ENCODE measurements around the gene SLC7A6.

Gene SLC7A6

DNA sequence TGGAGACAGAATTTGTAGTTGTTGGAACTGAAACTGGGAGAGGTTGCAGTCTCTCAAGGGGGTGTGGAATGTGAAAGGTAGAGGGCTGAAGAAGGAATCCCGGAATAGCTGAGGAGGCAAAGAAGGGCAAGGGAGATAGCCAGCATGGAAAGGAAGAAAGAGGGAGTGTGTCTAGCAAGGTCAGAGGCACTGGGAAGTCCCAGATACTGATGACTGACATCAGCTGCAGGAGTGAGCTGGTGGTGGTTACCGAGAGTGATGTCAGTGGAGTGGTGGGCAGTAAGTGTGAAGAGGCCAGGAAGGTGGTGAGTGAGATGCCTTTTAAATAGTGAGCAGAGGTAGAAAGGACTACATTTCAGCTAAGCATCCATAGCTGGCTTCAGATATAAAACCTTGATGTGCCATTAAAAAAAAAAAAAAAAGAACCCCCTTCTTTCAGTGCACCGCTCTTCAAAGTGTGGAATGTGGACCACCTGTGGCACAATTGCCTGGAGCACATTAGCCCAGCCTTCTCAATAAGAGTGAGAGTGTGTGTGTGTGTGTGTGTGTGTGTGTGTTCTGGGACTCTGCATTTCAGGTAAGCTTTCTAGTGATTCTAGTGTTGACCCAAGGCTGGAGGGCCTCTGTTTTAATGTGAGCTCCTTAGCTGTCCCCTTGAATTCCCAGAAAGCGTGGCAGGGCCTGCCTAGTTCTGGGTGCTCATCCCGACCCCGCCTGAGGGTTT lies 55.0 kb downstream of the SLC7A6 start:
- Mint-ChIP-seq H3K4me3 (peak overlapping the region; percentile 4), H3K4me1 (ENCODE audit: low read depth) (peaks cover 32% of the 10 kb centered on the region), H3K9me3 (ENCODE audit: low read depth) (no peaks in the 10 kb centered on the region), H3K27me3 (no peaks in the 10 kb centered on the region), H3K27ac (peak overlapping the region; percentile 83), H3K36me3 (peaks cover 6% of the 10 kb centered on the region)

DNA sequence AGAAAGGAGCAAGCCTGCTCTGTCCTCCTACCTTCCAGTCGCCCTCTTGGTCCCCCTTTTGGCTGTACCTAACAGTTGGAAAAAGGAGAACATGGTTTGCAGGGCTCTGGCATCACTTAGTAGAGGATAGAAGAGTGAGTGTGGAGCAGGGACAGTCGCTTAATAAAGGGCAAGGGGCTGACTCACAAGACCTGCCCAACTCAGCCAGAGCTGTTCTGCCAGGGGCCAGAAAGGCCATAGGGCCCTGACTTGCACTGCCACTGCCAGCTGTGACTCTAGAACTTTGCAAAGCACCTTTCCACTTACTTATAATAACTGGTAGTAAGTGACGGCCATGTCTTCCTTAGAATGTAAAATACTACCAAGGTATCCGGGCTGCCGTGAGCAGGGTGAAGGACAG lies 60.0 kb downstream of the SLC7A6 start:
- no peak overlapping the region for H3K4me3 Mint-ChIP-seq
- no peaks in the 10 kb centered on the region for H3K27me3 Mint-ChIP-seq

DNA sequence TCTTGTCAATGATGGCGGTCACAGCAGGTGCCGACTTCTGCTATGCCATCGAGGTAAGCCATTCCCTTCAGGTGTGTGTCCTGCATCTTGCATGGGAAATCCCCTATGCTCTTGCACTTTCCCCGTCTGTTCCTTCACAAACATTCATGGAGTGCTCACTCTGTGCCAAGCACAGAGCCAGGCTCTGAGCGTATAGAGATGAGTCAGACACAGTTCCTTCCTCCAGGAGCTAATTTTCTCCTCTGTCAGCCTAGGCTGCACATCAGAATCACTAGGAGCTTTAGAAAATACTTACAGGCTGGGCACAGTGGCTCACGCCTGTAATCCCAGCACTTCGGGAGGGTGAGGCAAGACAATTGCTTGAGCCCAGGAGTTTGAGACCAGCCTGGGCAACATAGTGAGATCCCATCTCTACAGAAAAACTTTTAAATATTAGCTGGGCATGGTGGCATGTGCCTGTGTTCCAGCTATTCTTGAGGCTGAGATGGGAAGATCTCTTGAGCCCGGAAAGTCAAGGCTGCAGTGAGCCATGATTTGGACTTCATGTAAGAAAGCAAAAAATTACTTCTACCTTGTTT lies 60.5 kb downstream of the SLC7A6 start:
- Mint-ChIP-seq H3K9me3 (ENCODE audit: low read depth) (no peaks in the 10 kb centered on the region), H3K36me3 (peaks cover 6% of the 10 kb centered on the region), H3K4me1 (ENCODE audit: low read depth) (peaks cover 14% of the 10 kb centered on the region), H3K4me3 (no peak overlapping the region), H3K27me3 (no peaks in the 10 kb centered on the region), H3K27ac (no peak overlapping the region)

More for the DNA sequence above, 60.0 kb downstream of the SLC7A6 start:
- Mint-ChIP-seq H3K36me3 (peaks cover 6% of the 10 kb centered on the region), H3K4me1 (ENCODE audit: low read depth) (peaks cover 18% of the 10 kb centered on the region), H3K27ac (no peak overlapping the region), H3K9me3 (ENCODE audit: low read depth) (no peaks in the 10 kb centered on the region)

DNA sequence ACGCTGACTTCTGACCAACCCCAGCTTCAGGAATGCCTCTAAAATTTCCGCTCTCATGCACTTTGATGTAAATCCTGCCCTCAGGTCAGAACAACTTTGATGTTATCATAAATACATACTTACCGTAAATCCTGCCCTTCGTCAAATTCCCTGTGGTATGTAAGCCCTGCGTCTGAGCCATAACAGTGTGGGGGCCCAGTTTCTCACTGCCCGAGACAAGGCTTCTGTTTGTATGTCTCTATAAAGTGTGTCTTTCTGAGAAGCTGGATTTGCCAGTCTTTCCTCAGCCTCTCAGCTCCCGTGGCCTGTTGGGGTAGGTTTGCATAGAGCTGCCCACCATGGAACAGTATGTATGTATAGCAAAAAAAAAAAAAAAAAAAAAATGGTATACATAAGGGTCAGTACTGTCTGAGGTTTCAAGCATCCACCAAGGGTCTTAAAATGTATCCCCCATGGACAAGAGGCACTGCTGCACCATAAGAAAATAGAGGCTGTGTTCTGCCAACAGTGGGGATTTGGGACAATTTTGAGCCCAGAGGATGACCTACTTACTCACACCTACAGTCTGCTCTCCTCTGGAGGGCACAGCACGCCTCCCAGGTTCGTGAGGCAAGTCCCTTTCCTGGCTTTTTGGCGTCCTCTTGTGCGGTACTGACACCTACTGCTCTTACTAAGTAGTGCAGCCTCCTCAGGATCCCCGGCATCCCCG lies 64.0 kb downstream of the SLC7A6 start:
- Mint-ChIP-seq H3K27me3 (no peaks in the 10 kb centered on the region), H3K27ac (no peak overlapping the region), H3K9me3 (ENCODE audit: low read depth) (no peaks in the 10 kb centered on the region), H3K4me3 (no peak overlapping the region), H3K4me1 (ENCODE audit: low read depth) (peaks cover 15% of the 10 kb centered on the region), H3K36me3 (peaks cover 11% of the 10 kb centered on the region)

DNA sequence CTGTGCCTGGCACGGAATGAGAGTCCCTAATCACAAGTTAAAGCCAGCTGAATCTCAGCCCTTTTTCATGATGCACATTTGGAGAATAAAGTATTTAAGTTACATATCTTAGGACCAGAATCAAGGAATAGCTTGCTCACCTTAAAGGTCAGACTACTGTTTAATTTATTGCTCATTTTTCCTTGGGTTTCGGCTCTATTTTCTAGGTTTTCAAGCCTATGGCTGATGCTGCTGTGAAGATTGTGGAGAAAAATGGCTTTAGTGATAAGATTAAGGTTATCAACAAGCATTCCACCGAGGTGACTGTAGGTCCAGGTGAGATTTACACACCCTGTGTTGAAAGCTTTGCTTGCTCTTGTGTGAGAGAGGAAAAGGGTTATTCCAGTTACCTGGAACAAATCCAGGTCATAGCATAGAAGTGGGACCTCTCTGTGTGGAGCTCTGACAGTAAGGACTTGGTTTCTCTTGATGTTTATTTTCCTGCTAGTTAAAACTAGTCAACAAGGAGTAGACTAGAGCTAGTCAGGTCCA lies 64.6 kb downstream of the SLC7A6 start:
- Mint-ChIP-seq H3K27me3 (no peaks in the 10 kb centered on the region), H3K27ac (no peak overlapping the region), H3K36me3 (peaks cover 11% of the 10 kb centered on the region)

DNA sequence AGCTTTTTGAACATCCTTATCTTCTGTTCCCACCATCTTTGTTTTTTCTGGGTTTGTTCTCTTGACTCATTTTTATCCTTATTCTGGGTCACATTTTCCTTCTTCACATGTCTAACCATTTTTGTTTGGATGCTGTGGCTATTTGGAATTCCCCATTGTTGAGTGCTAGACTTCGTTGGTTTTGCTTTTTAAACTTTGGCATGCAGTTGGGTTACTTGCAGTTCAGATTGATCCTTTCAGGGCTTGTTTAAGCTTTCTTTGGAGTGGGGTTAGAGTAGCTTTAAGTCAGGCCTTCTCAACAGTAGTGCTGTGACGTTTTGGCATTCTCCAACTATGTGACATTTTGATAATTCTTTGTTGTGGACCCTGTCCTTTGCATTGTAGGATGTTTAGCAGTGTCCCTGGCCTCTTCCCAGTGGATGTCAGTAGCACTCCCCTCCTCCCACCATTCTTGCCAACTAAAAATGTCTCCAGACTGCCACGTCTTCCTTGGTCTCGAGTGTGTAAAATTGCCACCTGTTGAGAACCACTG lies 67.6 kb downstream of the SLC7A6 start:
- H3K9me3 Mint-ChIP-seq (ENCODE audit: low read depth), result no peaks in the 10 kb centered on the region
- no peaks in the 10 kb centered on the region for H3K27me3 Mint-ChIP-seq
- no peak overlapping the region for H3K27ac Mint-ChIP-seq
- H3K4me1 Mint-ChIP-seq (ENCODE audit: low read depth), result peaks cover 15% of the 10 kb centered on the region
- H3K4me3 Mint-ChIP-seq, result no peak overlapping the region
- H3K36me3 Mint-ChIP-seq, result peaks cover 18% of the 10 kb centered on the region

More for the DNA sequence above, 64.6 kb downstream of the SLC7A6 start:
- H3K4me1 Mint-ChIP-seq (ENCODE audit: low read depth), result peaks cover 15% of the 10 kb centered on the region
- H3K9me3 Mint-ChIP-seq (ENCODE audit: low read depth), result no peaks in the 10 kb centered on the region
- H3K4me3 Mint-ChIP-seq, result no peak overlapping the region

DNA sequence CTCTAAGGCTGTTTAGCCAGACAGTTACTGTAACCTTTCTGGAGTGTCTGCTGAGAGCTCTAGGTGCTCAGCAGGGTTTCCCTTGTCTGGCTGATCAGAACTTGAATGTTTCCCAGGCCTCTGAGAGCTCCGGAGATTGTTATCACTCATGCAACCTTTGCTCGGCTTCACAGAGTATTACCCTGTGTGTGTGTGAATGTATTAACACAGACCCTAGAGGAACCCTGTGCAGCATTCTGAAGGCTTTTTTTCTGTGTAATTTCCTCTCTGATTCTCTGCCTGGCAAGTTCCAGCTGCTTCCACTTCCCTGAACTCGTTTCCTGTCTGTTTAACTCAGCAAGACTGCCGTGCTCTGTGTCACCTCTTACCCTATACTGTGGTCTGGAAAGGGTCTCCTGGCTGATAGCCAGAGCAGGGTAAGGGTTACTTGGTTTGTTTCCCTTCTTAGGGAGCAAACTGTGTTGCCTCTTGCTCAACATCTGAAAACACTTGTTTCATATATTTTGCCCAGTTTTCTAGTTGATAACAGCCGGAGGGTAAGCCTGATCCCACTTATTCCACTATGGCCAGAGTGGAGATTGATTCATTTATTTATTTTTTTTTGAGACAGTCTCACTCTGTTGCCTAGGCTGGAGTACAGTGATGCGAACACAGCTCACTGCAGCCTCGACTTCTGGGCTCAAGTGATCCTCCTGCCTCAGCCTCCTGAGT lies 68.2 kb downstream of the SLC7A6 start:
- Mint-ChIP-seq H3K4me1 (ENCODE audit: low read depth) (peaks cover 15% of the 10 kb centered on the region), H3K36me3 (peaks cover 19% of the 10 kb centered on the region), H3K9me3 (ENCODE audit: low read depth) (no peaks in the 10 kb centered on the region), H3K27ac (no peak overlapping the region), H3K27me3 (no peaks in the 10 kb centered on the region), H3K4me3 (no peak overlapping the region)

DNA sequence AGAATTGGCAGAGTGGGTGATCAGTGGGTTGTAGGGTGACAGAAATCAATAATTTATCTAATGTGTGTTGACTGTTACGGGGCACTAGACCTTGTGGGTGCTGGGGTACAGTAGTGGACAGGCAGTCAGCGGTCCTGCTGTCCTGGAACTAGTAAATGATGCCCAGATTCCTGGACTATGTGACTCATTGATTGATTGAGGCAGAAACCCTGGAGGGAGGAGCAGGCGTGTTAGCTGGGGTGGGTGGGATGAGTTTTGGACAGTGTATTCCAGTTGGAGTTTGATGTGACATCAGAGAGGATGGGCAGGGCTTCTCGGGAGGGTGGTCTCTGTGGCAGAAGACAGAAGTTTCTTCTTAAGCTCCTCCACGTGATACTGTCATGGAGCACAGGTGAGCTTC lies 70.8 kb downstream of the SLC7A6 start:
- H3K4me3 Mint-ChIP-seq, result no peak overlapping the region
- H3K27me3 Mint-ChIP-seq, result no peaks in the 10 kb centered on the region
- H3K9me3 Mint-ChIP-seq (ENCODE audit: low read depth), result no peaks in the 10 kb centered on the region
- no peak overlapping the region for H3K27ac Mint-ChIP-seq
- H3K4me1 Mint-ChIP-seq (ENCODE audit: low read depth), result peaks cover 10% of the 10 kb centered on the region
- H3K36me3 Mint-ChIP-seq, result peaks cover 26% of the 10 kb centered on the region

DNA sequence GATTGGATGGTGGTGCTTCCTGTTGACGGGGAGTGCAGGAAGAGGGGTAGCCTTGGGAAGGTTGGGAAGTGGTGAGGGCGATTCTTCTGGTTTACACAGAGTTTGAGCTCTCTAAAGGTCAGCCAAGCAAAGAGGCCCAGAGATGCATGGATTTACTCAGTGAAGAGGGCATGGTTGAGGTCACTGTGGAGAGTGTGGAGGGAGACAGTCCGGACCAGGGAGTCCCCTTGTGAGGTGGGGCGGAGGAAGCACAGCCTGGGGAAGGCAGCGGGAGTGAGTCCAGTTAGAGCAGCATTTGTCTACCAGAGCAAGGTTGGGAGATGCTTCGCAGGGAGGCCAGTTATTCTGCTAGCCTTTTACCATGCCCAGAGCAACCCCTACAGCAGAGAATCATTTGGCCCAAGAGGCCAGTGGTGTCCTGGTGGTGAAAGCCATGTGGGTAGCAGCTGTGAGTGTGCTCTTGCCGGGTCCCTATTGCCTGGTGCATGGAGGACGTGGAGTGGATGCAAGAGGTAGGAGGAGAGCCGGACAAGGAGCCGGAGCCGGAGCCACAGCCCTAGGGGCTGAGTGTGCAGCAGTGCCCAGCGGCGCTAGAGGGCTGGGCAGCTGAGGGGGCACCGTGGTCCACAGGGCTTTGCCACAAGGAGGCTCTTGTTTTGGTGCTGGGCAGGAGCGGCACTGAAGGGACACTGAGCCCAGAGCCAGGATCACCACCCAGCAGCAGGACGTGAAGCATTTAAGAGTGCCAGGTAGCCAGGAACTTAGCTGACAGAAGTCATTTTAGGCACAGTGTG lies 74.2 kb downstream of the SLC7A6 start:
- Mint-ChIP-seq H3K27ac (no peak overlapping the region), H3K4me3 (no peak overlapping the region), H3K4me1 (ENCODE audit: low read depth) (no peaks in the 10 kb centered on the region), H3K36me3 (peaks cover 28% of the 10 kb centered on the region), H3K27me3 (no peaks in the 10 kb centered on the region), H3K9me3 (ENCODE audit: low read depth) (no peaks in the 10 kb centered on the region)

DNA sequence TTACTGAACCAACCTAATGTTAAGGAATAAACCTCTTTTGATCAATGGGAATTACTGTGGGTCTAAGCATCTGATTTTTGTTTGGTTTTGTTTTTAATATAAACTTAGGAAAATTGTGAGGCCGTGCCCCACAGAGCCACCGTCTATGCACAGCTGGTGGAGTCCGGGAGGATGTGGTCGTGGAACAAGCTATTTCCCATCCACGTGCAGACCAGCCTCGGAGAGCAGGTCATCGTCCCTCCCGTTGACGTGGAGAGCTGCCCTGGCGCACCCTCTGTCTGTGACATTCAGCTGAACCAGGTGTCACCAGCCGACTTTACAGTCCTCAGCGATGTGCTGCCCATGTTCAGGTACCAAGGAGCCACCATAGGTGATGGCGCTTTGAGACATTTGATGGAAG lies 74.9 kb downstream of the SLC7A6 start:
- Mint-ChIP-seq H3K36me3 (peaks cover 27% of the 10 kb centered on the region), H3K4me3 (no peak overlapping the region), H3K27me3 (no peaks in the 10 kb centered on the region), H3K9me3 (ENCODE audit: low read depth) (no peaks in the 10 kb centered on the region), H3K4me1 (ENCODE audit: low read depth) (peaks cover under 1% of the 10 kb centered on the region), H3K27ac (no peak overlapping the region)

DNA sequence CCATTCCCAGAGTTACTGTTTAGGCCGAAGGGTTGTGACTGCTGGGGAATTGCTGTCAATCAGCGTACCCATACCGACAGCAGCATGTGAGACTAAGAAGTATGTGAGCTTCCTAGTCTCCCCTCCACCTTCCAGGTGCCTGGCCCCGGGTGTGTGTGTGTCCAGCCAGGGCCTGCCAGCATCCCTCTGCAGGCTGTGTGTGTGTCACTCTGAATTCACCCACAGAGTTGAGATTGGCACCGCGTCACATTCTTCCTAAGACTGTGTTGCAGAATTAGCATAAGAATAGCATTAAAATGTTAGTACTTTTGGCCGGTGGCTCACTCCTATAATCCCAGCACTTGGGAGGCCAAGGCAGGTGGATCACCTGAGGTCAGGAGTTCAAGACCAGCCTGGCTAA lies 78.3 kb downstream of the SLC7A6 start:
- no peak overlapping the region for H3K4me3 Mint-ChIP-seq

DNA sequence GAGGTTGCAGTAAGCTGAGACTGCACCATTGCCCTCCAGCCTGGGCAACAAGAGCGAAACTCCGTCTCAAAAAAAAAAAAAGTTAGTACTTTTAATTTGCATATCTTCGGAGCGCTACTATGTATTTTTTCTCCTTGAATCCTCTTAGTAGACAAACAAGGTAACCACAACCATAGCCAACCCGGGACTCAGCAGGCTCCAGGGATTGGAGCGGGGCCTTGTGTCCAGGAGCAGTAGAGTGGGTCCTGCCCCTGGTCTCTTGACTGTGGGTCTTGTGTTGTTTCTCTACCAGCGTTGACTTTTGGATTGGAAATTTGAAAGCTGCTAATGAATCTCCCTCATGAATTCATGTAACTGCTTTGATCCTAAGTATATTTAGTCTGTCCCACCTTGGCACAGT lies 78.8 kb downstream of the SLC7A6 start:
- H3K27ac Mint-ChIP-seq, result no peak overlapping the region
- no peaks in the 10 kb centered on the region for H3K9me3 Mint-ChIP-seq (ENCODE audit: low read depth)
- H3K4me3 Mint-ChIP-seq, result no peak overlapping the region
- H3K27me3 Mint-ChIP-seq, result no peaks in the 10 kb centered on the region
- H3K36me3 Mint-ChIP-seq, result peaks cover 17% of the 10 kb centered on the region
- peaks cover 15% of the 10 kb centered on the region for H3K4me1 Mint-ChIP-seq (ENCODE audit: low read depth)

More for the DNA sequence above, 78.3 kb downstream of the SLC7A6 start:
- Mint-ChIP-seq H3K27me3 (no peaks in the 10 kb centered on the region), H3K9me3 (ENCODE audit: low read depth) (no peaks in the 10 kb centered on the region), H3K27ac (no peak overlapping the region), H3K4me1 (ENCODE audit: low read depth) (peaks cover 15% of the 10 kb centered on the region), H3K36me3 (peaks cover 23% of the 10 kb centered on the region)

DNA sequence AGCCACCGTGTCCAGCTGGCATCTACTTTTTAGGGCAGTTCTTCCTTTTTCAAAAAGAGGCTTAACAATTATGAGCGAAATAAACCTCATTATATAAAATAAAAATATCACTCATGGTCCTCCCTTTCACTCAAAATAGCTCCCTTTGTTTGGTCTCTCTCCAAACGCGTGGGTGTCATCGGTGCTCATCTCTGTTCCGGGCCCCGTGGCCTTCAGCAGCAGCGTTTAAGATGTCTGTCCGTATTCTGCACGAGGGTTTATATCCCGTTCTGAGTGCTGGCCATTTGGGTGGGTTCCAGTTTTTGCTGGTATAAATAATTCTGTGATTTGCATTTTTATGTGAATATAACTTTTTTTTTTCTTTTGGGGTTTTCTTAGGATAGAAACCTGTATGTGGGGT lies 79.9 kb downstream of the SLC7A6 start:
- Mint-ChIP-seq H3K36me3 (peaks cover 16% of the 10 kb centered on the region), H3K27ac (no peak overlapping the region), H3K27me3 (no peaks in the 10 kb centered on the region), H3K4me1 (ENCODE audit: low read depth) (peaks cover 15% of the 10 kb centered on the region), H3K9me3 (ENCODE audit: low read depth) (no peaks in the 10 kb centered on the region), H3K4me3 (no peak overlapping the region)

DNA sequence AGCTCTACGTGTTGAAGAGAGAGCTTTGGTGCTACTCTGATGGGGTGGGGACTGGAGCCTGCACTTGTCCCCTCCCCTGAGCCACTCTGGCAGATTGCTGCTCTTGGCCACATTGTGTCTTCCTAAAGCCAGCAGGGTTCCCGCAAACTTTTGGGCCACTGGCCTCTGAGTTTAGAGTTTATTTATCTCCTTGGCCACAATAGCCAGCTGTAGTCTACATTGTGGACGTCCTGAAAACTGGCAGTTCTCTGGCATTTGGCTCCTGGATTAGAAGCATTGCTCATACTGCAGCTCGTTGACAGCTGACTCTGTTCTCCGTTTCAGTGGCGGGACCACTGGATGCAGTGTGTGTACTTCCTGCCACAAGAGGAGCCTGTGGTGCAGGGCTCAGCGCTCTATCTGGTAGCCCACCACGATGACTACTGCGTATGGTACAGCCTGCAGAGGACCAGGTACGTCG lies 81.1 kb downstream of the SLC7A6 start:
- H3K4me1 Mint-ChIP-seq (ENCODE audit: low read depth), result peaks cover 15% of the 10 kb centered on the region
- no peaks in the 10 kb centered on the region for H3K9me3 Mint-ChIP-seq (ENCODE audit: low read depth)
- H3K36me3 Mint-ChIP-seq, result peaks cover 15% of the 10 kb centered on the region
- no peak overlapping the region for H3K27ac Mint-ChIP-seq
- H3K4me3 Mint-ChIP-seq, result no peak overlapping the region
- H3K27me3 Mint-ChIP-seq, result no peaks in the 10 kb centered on the region
